Measurements from ENCODE around the gene FOXL1.

GRCh38 chr16:86608301-86608747, 30.0 kb downstream of the FOXL1 start:
- TF ChIP-seq POLR2AphosphoS5 (IDR thresholded peaks at IDR 0.05; ENCODE audit: low read depth, low read length) (no peak), REST (IDR thresholded peaks at IDR 0.05; ENCODE audit: insufficient read depth in 1 of 2, low read depth in 2 of 2, low read length in 2 of 2) (no peak), TAF1 (IDR thresholded peaks at IDR 0.05; ENCODE audit: borderline replicate concordance, insufficient read depth, low read length) (no peak), FOXP2 (optimal IDR thresholded peaks at IDR 0.05; ENCODE audit: borderline replicate concordance, extremely low read depth, extremely low read length, insufficient read depth) (no peak)

All from PFSK-1 (cell line).